Right hindlimb (tissue), 1 donor: ENCODE results near the gene ALK.

Experiments
- DNase-seq: peaks from one replicate; pipeline ENCODE4 v3.0.0-alpha.2; 2018

ALK gene

DNA sequence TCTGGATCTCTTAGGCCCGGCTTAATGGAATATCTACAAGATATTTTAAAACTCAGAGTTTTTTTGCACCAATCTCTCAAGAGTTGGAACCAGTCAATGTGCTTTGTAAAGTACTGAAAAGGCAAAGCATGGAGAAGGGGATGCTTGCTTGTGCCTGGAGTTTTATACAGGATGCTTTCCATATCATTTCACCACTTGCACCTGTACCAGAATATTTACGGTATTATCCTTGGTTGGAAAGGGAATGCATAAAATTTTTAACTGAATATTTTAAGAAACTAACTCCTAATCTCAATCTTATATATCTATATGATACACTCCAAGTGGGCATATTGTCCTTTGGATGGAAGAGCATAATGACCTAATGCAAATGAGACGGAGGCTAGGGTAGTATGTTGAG is 487.5 kb downstream of the ALK start:
- DNase-seq: no peak

DNA sequence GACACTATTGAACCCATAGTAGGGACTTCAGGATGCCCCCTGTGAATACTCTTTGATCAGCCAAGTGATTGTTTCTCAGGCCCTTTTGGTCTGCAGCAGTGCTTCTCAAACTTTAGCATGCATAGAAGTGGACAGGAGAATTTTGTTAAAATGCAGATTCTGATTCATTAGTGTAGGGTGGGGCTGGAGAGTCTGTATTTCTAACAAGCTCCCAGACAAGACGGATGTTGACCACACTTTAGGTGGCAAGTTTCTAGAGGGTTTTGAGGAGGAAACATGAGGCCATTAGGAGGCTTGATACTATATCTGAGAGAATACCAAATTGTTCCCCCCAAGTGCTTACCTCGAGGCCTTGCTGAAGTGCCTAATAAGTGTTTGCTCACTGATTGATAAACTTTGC is 488.3 kb downstream of the ALK start:
- no peak for DNase-seq

DNA sequence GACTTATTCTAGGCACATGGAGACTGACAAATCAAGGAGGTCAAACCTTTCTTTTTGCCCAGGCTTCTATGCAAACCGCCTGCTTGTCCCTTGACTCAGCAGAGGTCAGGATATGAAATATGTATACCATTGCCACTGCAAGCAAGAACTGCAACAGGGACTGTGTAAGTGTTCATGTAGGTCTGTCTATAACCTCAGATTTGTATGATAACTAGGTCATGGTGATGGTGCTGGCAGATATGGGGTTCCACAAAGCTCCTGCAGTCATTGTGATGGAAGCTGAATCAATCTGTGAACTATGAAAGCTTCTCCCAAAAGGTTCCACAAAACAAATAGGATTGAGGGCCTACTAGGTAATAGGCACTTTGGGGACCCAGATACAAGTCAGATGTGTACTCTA is 489.9 kb downstream of the ALK start:
- no peak for DNase-seq

DNA sequence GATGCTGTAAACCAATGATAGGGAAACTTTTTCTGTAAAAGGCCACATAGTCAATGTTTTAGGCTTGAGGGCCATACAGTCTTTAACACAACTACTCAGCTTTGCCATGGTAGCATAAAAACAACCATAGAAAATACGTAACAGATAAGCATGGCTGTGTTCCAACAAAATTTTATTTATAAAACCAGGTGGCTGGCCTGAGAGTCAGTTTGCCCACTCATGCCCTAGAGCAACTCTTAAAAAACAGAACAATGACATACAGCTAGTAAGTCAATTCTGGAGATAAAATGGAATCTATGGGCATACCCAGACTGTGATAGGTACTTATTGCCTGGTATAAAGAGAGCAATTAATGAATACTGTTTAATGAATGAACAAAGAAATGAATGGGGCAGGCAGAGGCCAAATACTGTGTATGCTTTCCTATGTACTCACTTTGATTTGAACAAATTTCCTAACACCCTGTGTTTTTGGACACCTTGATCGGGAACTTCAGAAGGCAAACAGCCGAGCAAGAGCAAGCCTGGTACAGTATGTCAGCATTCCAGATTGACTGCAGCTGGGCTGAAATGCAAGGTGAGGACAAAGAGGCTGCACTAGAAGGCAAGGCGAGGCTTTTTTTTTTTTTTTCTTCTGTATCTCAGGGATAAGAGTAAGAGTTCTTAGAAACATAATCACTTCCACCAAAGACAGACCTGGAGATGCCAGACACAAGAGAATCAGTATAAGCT is 490.8 kb downstream of the ALK start:
- DNase-seq: no peak

DNA sequence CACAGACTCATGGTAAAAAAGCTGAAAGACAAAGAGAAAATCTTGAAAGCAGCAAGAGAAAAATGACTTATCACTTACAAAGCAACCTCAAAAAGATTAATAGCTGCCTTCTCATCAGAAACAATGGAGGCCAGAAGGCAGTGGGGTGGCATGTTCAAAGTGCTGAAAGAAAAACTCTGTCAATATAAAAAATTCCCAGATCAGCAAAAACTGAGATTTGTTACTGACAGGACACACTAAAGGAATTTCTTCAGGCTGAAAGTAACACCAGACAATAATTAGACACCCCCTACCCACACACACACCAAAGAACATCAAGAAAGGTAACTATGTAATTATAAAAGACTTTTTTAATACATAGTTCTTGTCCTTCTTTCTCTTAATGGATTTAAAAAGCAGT is 495.0 kb downstream of the ALK start:
- DNase-seq: no peak

DNA sequence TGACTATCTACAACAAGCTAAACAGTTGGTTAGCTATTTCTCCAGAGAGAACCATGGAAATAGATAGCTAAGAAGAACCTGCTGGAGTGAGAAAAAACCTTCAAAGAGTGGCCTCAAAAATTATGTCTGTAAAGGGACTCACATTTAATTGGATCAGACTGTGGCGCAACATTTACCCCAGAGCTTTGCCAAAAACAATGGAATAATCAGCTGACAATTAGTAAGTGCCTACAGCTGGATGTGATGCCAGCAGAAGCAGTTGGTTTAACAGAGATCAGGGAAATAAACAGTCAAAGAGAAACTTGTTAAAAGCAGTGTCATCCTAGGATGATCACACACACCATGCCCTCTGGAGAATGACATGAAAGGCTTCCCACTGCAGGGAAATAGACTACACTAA is 495.5 kb downstream of the ALK start:
- no peak for DNase-seq

DNA sequence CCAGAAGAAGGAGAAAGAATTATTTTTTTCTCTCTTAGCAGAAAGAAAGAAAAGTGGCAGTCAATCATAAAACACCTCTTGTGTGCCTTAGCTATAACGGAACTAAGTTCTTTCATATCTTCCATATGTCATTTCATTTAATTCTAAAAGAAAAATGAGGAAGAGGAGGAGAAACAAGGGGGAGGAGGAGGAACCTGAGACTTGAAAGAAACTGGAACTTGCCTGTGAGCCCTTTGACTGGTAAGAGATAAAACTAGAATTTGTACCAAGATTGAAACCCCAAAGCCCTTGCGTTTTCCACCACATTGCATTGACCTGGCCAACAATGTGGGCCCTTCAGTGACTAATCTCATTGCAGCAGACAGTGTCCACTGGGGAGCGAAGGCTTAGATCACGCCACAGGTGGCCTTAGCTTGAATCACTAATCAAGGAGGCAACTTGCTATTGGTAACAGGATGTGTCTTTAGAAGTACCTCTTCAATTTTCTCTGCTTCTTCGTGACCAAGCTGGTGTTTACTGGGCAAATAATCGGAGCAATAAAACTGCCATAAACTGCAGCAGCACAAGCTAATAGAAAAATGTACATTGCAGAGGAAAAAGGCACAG is 498.2 kb downstream of the ALK start:
- DNase-seq: no peak

DNA sequence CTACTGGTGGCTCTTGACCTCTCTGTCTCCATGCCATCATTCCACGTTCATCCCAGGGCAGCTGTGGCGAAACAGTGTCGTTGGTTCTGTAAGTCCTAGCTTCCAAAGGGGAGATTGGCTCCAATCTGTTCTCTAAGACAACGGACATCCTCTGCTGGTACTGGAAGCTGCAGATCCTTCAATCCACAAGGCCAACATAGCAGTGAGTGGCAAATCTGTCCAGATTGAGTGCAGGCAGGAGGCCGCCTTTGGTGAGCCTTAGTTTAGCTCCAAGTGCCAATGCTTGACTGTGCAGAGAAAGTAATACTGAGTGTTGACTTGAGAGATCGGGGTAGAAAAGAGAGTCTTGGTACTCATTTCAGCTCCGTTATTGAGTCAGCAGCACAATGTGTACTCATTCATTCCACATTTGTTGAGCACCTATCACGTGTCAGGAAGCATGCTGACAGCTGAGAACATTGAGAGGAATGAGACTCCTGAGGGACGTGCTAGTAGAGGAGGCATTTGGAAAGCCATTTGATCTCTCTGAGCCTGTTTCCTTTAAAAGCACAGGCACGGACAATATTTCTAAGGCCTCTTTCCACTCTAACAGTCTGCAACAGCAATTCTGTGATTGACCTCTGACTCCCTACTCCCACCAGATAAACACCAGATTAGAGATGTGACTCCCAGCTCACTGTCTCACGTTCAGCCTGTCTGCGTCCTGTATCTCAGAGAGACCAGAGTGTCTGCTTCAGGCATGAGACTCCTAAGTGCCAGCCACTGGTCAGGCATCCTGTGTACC is 500.2 kb downstream of the ALK start:
- peak; percentile 44 for DNase-seq

DNA sequence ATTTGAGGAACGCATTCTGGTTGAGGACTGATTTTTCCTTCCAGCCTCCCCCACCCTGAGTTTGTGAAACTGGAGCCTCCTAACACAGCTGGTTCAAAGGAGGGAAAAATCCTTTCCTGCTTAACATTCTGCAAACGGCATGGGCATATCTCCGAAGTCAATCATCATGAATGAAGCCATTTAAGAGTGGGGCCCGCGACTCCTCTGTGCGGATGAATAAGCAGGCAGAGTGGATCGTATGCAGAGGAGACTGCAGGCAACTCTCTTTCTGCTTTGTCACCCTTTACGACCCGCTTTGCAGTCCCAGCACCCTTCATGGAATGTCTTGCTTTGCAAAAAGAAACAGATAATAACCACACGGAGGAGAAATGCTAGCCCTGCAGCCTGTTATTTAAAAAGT is 500.9 kb downstream of the ALK start:
- no peak for DNase-seq

DNA sequence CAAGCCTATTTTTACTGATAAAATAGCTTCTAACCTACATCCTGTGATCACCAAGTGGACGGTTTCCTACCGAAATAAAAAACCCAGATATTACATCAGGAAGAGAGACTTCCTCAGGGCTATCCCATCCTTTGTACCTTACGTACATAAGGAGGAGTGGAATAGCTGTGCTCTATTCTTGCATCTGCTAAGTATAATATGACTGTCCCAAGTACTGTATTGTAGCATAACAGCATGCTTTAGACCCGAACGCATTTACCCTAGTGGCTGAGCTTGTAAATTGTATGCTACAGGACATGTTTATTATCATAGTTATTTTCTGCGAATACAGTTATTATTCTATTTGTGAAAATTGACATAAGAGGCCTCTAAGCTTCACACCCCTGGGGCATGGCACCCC is 503.8 kb downstream of the ALK start:
- DNase-seq: no peak

DNA sequence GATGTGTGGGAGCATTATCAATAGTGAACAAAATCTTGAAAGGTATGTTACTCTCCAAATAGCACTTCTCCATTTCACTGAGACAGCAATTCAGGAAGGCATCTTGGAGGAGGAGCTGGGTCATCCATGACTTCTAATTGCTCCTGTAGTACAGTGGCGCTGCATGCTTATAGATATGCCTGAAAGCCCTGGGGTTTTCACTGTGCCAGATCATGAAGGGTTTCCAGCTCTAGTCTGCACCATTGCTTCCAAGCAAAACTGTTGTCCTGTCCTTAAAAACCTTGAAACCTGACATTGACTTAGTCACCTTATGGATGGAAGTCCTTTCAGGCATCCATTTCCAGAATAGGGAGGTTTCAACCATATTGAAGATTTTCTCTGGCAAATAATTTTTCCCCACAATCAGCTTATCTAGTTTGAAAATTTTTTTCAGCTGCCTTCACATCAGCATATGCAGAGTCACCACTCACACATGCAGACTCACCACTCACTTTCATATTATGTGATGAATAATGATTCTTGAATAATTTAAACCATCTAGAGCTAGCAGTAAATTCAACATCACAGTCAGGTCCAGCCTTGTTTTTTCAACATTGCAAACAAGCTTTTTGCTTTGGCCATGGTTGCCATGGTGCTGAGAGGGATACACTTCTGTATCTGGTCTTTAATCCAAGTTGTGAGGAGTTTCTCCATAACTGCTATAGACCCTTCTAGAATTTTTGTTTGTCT is 509.0 kb downstream of the ALK start:
- DNase-seq: no peak

DNA sequence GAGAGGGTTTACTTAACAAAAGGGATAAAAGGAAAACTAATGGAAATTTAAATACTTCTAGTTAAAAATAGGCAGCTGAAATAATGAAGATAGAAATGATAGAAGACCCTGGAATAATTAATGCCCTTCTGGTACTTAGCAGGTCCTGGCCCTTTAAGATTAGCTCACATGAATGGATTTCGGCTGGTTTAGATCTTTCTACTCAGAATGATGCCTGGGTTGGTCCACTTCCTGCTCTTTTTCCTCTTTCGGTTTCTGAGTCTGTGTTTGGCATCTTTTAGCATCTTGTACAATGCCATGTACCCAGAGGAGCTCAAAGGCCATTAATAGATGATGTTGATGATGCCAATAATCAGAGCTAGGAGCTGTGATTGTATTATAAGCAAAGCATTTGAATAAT is 515.7 kb downstream of the ALK start:
- no peak for DNase-seq

DNA sequence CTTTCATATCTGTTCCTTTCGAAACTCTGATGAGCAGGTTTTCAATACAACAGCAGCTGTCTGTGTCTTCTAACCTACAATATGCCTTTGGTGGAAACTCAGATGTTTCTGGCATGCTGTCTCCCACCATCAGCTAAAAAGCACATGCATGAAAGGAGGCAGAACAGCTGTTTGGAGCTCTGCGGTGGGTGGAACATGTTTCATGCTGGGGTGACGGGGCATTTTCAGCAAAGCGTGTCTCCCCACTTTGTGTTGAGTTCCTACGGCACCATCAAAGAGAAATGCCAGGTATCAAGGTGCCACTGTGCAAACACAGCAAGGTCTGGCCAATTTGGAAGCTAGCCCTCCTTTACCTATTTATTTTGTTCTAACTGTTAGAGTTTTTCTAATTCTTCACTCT is 516.1 kb downstream of the ALK start:
- no peak for DNase-seq

DNA sequence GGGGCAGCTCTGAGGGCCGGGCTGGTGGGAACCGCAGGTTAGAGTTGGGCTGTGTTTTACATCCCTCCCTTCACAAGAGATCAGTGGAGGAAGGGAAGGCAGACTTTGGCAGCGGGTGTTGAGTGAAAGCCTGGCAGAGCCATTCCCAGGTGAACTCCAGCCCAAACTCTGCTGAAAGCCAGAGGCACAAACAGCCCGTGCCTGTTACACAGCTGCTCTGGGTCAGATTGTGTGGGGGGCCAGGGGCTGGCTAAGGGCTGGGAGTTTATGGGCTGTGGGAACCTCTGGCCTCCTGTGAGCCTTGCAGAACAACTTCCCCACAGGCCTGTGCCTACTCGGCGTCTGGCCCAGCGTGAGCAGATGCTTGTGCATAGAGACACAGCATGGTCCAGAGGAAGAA is 519.4 kb downstream of the ALK start:
- DNase-seq: peak; percentile 52

DNA sequence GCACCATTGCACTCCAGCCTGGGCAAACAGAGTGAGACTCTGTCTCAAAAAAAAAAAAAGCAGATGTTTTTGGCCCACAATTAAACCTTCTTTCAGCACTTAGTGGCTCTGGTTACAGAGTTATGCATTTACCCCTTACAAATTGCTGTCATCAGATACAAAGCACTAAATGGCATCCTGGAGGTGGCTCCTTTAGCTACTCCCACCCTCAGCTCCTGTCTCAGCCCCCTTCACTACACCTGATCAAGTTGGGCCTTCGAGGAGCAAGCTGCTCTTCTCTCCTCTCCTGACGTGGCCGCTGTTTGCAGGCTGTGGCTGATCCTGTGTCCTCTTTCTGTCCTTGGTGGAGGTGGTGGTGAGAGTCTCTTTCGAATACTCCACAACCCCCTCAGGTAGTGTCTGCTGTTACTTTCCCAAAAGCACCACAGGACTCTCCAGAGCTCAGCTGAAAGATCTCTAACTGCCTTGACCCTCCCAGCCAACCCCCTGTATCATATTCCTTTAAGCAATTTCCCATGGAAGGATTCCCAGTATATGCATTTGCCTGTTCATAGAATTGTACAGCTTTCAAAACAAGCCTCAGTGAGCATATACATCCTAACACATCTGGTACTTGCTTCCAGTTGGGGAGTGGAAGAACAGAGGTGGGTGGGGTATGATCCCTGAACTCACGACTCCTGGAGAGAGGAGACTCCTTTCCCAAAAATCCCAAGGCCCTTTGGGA is 520.3 kb downstream of the ALK start:
- peak; percentile 36 for DNase-seq

DNA sequence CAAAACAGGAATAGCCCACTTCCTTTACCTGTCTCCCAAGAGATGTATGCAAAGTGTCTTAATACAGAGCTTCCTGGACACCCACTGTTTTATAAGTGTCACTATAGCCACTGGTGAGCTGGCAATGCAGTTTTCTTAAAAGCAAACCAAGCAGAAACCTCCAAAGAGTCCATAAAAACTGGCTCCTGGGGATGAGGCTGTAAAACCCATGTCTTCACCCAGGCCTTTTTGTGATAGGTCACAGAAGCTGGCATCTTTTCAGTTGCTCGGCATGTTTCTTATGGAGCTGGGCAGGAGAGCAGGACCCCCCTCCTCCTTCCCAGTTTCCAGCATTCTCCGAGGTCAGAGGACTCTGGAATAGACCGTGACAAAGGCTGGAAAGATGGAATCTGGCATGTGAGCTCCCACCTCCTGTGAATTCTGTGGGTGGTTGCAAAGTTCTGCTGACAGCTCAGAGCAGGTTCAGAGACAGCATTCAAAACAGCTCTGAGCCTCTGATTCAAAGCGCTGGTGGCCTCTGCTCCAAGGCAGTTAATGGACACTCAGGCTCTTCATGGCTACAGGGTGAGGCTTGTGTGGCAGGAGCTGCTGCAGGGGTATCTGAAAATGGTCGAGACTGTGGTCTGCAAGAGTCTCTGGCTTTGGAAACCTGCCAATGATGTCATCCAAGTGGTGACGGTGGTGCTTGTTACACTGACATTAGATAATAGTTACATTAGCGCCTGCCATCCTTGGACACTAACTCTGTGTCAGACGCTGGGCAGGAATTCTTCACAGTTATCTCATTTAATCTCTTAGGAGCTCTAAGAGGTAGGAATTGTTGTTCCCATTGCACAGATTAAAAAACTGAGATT is 522.8 kb downstream of the ALK start:
- DNase-seq: peak; percentile 26

DNA sequence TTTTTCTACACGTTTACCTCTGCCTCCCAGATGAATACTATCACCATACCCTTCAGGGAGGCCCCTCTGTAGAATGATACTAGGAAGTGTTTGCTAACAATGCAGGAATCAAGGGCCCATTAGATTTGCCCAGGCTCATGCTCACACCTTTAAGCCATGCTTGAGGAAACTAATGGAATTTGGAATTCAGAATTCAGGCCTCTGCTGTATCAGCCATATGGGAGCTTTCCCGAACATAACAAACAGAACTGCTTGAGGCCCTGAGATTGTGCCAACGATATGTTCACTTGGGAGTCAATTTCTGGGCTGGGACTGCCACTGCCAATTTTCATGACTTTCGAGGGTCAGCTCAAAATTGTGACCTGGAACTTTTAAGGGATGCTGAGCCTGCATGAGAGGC is 523.7 kb downstream of the ALK start:
- DNase-seq: no peak

DNA sequence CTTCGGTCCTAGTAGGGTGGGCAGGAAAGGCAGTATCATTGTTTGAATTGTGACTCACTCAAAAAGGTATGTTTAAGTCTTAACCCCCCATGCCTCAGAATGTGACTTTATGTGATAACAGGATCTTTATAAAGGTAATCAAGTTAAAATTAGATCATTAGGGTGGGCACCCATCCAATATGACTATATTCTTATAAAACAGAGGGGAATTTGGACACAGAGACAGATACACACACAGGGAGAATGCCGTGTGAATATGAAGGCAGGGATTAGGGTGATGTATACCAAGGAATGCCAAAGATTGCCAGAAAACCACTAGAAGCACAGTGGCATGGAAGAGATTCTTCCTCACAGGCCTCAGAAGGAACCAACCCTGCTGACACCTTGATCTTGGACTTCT is 524.3 kb downstream of the ALK start:
- DNase-seq: no peak

DNA sequence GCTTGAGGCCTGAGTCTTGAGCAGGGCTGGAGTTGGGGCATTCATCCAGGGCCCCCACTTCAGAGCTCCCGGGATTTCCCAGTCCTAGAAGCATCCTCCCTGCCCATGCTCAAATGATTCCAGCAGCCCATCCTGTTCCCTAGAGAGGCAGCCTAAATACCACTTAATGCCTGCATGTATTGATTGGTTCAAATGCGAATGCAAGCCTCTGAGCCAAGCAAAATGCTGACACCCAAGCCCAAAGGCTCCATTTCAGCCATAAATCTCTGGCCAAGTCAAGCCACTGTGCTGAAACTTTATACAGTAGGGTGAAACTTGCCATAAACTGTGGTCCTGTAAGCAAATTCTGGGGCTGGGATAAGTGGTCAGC is 526.4 kb downstream of the ALK start:
- DNase-seq: peak; percentile 26

DNA sequence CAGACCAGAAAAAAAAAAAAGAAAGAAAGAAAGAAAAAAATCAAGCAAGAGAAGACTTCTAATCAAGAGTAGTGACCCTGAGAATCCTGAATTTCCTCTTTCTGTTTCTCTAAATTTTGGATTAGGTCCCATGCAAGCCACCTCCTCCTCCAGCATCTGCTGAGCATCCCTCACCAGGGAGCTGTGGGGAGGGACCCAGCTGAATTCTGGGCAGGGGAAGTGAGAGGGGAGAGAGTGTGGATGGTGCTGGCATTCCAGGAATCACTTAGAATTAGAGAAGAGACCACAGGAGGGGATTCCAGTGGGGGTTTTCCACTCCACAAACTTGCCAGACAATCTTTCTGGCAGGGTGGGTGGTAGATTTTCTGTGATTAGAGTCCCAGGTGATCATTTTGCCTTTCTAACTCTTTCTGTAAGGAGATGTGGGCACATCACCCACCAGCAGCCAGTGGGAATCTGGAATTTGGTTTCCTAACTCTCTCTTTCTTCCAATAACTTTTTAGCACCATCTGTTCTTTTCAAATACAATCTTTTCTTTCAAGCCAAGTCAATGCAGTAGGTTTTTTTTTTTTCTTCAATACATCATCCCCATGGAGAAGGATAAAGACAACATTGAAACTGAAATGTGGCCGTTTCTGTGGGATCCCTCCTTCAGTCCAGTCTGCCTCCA is 526.9 kb downstream of the ALK start:
- no peak for DNase-seq

DNA sequence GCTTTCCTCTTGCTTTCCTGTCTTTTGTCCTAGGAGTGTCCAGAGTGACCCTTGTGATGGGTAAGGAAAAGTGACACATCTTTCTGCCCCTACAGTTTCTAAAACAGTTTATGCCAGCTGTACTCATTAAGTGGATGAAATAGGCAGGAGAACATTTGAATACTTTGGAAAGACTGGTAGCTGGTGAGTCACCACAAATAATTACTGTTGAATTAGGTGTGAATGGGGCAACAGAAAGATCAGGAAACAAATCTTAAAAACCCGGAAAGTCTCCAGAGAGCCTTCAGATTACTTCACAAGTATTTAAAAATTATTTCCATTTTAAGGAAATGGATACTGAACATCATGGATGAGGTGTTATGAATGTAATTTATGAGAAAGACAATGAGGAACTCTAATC is 527.7 kb downstream of the ALK start:
- no peak for DNase-seq
